Kasumi-1 (cell line): ENCODE measurements around the gene RASGRP2.
A peak's percentile ranks its signal among the peaks of the same experiment; 100 is the strongest.

Experiments
- DNase-seq, 2 experiments: peaks; one replicate each; lab custom pipeline; 2025; lab: John Stamatoyannopoulos, UW

The RASGRP2 gene

GRCh38 chr11:64770120-64770519 lies 26.2 kb upstream of the RASGRP2 start:
- DNase-seq: no peak

- DNase-seq: no peak
Measured at GRCh38 chr11:64769283-64769682, 25.3 kb upstream of the RASGRP2 start.

GRCh38 chr11:64768300-64768694 lies 24.4 kb upstream of the RASGRP2 start:
- no peak for DNase-seq

GRCh38 chr11:64767344-64768299 lies 23.7 kb upstream of the RASGRP2 start:
- DNase-seq: peak; percentile 63 to 70

- no peak for DNase-seq
Measured at GRCh38 chr11:64766881-64767280, 22.9 kb upstream of the RASGRP2 start.

GRCh38 chr11:64765851-64766665 lies 22.1 kb upstream of the RASGRP2 start:
- no peak for DNase-seq

GRCh38 chr11:64765291-64765850 lies 21.4 kb upstream of the RASGRP2 start:
- DNase-seq: no peak

- DNase-seq: no peak
Measured at GRCh38 chr11:64764753-64765152, 20.8 kb upstream of the RASGRP2 start.

GRCh38 chr11:64764040-64764611 lies 20.2 kb upstream of the RASGRP2 start:
- no peak for DNase-seq

GRCh38 chr11:64763526-64764039 lies 19.6 kb upstream of the RASGRP2 start:
- no peak for DNase-seq

GRCh38 chr11:64762674-64763525 lies 19.0 kb upstream of the RASGRP2 start:
- DNase-seq: peak in 1 of 2 experiments; percentile 11

GRCh38 chr11:64762277-64762673 lies 18.3 kb upstream of the RASGRP2 start:
- DNase-seq: no peak

GRCh38 chr11:64760759-64761420 lies 16.9 kb upstream of the RASGRP2 start:
- DNase-seq: no peak

- no peak for DNase-seq
Measured at GRCh38 chr11:64759722-64760719, 16.1 kb upstream of the RASGRP2 start, which contains the start of gene PYGM. Gene PYGM (minus strand): TSS chr11:64759974. CDS start chr11:64759898, 76 bp downstream.

- DNase-seq: no peak
Measured at GRCh38 chr11:64759131-64759721, 15.3 kb upstream of the RASGRP2 start.

GRCh38 chr11:64758330-64759079 lies 14.6 kb upstream of the RASGRP2 start:
- no peak for DNase-seq

GRCh38 chr11:64757549-64758329 lies 13.8 kb upstream of the RASGRP2 start:
- DNase-seq: no peak
